ENCODE data around the gene OGFRL1.

Gene OGFRL1

GRCh38 chr6:71284785-71285184, 3.8 kb upstream of the OGFRL1 start:
- in situ Hi-C loops (cut with HindIII; ENCODE audit: low sequenced_read_pairs) = no loop called here

GRCh38 chr6:71287038-71287437, 1.6 kb upstream of the OGFRL1 start:
- in situ Hi-C loops (cut with HindIII; ENCODE audit: low sequenced_read_pairs) = no loop called here

DNA sequence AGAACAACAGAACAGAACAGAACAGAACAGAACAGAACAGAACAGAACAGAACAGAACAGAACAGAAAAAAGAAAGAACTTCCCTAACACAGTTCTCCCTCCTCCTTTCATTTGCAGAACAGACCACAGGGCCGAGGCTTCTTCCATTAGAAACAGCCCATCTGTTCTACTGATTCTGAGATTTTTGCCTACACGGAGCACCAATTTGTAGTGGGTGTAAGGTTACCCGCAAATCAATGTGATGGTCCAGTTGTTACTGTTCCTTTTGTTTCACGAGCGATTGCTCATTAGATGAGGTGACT, 734 bp upstream of the OGFRL1 start:
- in situ Hi-C loops (cut with HindIII; ENCODE audit: low sequenced_read_pairs) = no loop called here

DNA sequence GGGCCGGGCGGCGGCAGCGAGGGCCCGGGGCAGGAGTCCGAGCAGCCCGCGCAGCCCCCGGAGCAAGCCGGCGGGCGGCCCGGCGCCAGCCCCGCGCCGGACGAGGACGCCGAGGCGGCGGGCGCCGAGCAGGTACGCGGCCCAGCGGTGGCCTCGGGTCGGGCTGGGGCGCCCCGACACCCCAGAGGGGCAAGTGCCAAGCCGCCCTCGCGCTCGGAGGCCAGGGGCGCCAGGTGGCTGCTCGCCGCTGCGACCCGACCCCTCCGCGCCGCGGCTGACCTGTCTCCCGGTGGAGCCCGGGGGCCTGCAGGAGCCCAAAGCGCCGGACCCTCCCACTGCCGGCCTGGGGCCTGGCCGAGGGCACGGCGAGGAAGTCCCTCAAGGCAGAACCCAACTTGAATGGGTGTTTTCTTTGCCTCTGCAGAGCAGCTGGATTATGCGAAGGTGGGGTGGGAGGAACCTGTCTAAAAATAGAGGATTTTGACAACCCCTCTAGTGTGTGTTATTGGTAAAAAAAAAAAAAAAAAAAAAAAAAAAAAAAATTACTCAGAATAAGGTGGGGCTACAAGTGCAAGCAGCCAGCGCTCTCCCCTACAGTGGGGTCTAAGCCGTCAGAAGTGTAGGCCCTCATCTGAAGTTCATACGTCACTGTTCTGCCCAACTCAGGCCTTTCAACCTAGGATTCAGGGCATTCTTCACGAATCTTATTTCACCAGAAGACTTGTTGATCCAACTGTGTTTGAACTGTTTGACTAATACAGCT, 609 bp downstream of the OGFRL1 start:
- in situ Hi-C loops (cut with HindIII; ENCODE audit: low sequenced_read_pairs) = no loop called here

DNA sequence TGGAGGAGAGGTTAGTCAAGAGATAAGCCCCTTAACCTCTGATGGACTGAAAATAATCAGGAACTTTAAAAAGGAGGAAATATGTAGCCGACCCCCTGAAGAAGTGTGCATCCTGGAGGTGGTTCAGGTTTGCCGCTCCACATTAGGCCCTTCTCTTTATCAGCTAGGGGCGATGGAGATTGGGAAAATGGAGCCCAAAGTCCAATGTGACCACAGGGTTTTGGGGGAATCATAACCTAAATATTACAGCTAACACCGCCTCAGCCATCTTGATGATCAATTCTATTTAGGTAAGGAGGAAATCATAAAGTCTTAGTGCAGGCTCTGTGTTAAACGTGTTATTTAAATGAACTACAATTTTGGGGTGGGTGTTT, 1.2 kb downstream of the OGFRL1 start:
- in situ Hi-C loops (cut with HindIII; ENCODE audit: low sequenced_read_pairs) = no loop called here

DNA sequence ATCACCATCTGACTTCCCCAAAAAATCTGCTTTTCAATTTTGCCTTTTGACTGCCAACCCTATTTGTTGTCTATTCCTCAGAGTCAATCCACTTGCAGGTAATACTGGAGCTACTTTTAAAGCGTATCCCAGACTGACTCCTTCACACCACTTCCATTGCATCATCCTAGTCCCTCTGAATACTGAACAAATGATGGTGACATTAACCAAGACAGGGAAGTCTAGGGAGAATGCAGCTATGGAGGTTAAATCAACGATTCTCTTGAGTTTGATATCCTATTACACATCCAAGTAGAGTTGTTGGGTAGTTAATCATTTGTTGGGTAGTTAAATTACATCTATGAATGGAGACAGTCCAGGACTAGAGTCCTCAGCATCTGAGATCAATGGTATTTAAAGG, 2.0 kb downstream of the OGFRL1 start:
- in situ Hi-C loops (cut with HindIII; ENCODE audit: low sequenced_read_pairs) = no loop called here

- in situ Hi-C loops (cut with HindIII; ENCODE audit: low sequenced_read_pairs) = no loop called here
Measured at GRCh38 chr6:71292001-71292400, 3.4 kb downstream of the OGFRL1 start.

- in situ Hi-C loops (cut with HindIII; ENCODE audit: low sequenced_read_pairs) = no loop called here
Measured at GRCh38 chr6:71294121-71294523, 5.5 kb downstream of the OGFRL1 start.

- in situ Hi-C loops (cut with HindIII; ENCODE audit: low sequenced_read_pairs) = no loop called here
Measured at GRCh38 chr6:71298459-71298858, 9.8 kb downstream of the OGFRL1 start.

DNA sequence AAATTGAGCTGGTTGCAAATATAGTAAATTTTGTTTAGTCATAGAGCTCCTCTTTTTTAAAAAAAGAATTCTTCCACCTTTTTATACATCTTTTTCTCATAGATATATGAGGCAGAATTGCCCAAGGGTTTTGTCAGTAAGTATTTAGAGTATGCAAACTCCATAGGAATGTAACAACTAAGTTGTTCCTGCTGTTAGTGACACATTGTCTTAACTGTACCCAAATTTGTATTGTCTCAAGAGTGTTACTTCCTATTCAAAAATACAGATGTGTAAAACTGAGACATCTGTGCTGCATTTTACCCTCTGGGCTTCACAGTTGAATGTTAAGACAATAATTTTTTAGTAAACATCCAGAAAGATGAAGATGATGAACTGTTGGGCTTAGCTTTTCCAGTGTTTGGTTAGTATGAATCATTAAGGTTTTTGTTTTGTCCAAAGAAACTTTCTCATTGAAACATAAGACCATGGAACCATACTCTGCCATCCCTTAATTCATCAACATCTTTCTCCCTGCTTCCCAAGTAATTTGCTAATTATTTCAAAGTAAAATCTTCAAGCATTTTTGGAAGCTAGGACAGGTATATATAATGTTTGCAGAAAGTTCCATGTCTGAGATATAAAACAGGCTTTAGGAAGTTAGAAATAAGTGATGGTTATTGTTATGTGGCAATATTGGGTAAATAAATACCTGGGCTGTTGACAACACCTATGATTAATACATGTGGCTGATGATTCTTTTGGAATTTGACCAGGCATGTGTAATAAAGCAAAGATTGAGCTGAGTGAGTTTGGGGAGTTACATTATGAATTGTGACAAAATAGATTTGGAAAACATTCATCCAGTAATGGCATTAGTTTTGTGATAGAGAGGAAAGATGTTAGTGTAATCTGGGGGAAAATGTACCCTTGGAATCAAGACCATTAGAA, 11.2 kb downstream of the OGFRL1 start:
- in situ Hi-C loops (cut with HindIII; ENCODE audit: low sequenced_read_pairs) = no loop called here

- in situ Hi-C loops (cut with HindIII; ENCODE audit: low sequenced_read_pairs) = no loop called here
Measured at GRCh38 chr6:71300561-71301168, 12.1 kb downstream of the OGFRL1 start.

DNA sequence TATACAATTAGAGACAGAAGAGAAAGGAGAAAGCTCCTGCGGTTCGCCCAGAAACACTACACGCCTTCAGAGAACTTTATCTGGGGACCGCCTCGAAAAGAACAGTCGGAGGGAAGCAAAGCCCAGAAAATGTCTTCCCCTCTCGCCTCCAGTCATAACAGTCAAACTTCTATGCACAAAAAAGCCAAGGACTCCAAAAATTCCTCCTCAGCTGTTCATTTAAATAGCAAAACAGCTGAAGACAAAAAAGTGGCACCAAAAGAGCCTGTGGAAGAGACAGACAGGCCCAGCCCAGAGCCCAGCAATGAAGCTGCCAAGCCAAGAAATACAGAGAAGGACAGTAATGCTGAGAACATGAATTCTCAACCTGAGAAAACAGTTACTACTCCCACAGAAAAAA, 12.9 kb downstream of the OGFRL1 start:
- in situ Hi-C loops (cut with HindIII; ENCODE audit: low sequenced_read_pairs) = no loop called here

GRCh38 chr6:71309656-71310055, 21.0 kb downstream of the OGFRL1 start:
- in situ Hi-C loops (cut with HindIII; ENCODE audit: low sequenced_read_pairs) = no loop called here

DNA sequence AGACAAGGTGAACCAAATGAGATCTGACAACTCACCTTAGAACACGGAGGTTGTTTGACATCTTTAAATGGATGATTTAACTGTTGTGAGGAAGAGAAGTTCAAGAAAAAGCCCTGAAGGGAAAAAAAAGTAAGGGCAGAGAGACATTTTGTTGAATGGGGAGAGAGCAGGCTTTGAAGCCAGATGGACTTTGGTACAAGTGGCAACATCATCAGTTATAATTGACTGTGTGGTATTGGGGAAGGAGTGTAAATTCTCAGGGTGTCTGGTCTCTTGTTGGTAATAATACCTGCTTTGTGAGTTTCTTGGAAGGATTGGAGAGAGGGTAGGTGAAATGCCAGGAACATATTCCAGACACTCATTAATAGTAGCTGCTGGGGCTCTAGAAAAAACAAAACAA, 21.6 kb downstream of the OGFRL1 start:
- in situ Hi-C loops (cut with HindIII; ENCODE audit: low sequenced_read_pairs) = no loop called here

DNA sequence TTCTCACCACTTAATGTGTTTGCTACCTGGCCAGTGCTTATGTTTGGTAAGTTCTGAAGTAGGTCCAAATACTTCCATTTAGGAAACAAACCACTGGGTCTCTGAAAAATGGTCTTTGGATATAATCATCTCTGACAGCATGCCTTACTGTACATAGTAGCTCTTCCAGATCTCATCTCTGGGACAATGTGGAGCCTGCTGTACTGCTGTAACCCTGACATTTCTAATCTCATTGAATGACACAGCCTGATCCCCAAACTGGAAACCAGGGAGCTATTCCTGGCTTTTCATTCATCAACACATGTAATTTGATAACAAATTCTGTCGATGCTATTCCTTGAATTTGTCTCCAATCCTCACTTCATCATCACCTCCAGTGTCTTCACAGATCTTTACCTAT, 23.5 kb downstream of the OGFRL1 start:
- in situ Hi-C loops (cut with HindIII; ENCODE audit: low sequenced_read_pairs) = no loop called here

DNA sequence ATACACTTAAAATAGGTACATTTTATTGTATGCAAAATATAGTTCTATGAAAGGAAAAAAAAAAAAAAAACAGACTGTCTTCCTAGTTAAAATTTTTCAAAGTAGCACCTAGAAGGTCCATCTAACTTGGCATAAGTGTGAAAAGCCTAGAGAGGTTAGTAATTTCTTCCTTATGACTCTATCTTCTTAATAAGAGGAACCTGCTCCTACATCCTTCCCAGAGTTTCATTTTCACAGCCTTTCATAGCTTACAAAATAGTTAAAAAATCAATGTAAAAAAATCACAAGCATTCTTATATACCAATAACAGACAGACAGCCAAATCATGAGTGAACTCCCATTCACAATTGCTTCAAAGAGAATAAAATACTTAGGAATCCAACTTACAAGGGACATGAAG, 28.8 kb downstream of the OGFRL1 start:
- in situ Hi-C loops (cut with HindIII; ENCODE audit: low sequenced_read_pairs) = no loop called here

- in situ Hi-C loops (cut with HindIII; ENCODE audit: low sequenced_read_pairs) = no loop called here
Measured at GRCh38 chr6:71320041-71320440, 31.4 kb downstream of the OGFRL1 start.

GRCh38 chr6:71321314-71321713, 32.7 kb downstream of the OGFRL1 start:
- in situ Hi-C loops (cut with HindIII; ENCODE audit: low sequenced_read_pairs) = no loop called here

DNA sequence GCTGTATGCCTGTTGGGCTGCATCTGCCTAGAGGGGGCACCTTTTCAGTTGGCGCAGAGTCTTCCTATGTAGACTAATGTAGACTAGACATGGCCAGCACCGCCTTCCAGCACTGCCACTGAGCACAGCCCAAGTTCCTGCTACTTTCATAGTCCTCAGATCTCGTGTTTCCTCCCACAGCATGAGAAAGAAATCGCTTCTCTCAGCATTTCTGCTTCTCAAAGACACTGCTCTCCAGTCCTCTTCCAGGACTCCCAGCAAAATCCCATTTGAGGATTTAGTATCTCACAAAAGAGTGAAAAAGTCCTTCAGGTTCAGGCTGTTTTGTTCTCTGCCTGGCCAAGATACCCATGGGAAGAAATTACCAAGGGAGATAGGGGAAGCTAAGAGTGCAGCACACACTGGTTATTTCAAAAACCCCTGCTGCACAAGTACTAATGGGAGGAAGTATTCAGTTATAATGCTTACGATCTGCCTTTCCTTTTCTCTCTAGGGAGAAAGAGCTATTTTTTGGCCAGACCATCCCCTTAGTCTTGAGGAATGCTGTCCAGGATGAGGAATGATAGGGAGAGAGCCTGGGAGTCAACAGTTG, 35.7 kb downstream of the OGFRL1 start:
- in situ Hi-C loops (cut with HindIII; ENCODE audit: low sequenced_read_pairs) = no loop called here

- in situ Hi-C loops (cut with HindIII; ENCODE audit: low sequenced_read_pairs) = no loop called here
Measured at GRCh38 chr6:71326611-71327010, 38.0 kb downstream of the OGFRL1 start.

DNA sequence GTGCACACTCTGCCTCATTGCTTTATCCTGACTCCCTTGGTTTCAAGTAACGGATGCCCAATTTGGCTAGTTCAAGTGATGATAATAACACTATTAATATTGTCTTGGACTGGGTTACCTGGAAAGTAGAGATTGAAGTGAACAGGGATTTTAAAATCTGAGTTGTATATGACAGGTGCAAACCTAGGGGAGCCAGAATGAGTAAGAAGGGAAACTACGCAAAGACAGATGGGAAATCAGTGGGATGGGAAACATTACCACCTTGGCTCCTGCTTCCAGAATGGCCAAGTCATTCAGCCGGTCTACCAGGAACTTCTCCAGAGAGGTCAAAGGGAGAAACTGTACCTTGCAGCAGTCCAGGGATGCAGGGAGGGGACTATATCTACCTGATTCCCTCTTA, 41.9 kb downstream of the OGFRL1 start:
- in situ Hi-C loops (cut with HindIII; ENCODE audit: low sequenced_read_pairs) = no loop called here

- in situ Hi-C loops (cut with HindIII; ENCODE audit: low sequenced_read_pairs) = no loop called here
Measured at GRCh38 chr6:71332012-71332411, 43.4 kb downstream of the OGFRL1 start.
